AG09319 (cell line): ENCODE data around the gene ACADS.

ENCODE experiments used
- DNase-seq: peaks from one replicate; pipeline ENCODE4 v3.0.0-alpha.2; 2010; ENCODE audit warnings: low read depth; ENCODE audit errors: extremely low read depth
- TF ChIP-seq, protein P1 (sequence below): IDR thresholded peaks from 2 replicates; pipeline ENCODE4 v1.5.1; 2011; ENCODE audit warnings: low read depth, mild to moderate bottlenecking, inconsistent platforms, low read length, moderate library complexity

The ACADS gene

DNA sequence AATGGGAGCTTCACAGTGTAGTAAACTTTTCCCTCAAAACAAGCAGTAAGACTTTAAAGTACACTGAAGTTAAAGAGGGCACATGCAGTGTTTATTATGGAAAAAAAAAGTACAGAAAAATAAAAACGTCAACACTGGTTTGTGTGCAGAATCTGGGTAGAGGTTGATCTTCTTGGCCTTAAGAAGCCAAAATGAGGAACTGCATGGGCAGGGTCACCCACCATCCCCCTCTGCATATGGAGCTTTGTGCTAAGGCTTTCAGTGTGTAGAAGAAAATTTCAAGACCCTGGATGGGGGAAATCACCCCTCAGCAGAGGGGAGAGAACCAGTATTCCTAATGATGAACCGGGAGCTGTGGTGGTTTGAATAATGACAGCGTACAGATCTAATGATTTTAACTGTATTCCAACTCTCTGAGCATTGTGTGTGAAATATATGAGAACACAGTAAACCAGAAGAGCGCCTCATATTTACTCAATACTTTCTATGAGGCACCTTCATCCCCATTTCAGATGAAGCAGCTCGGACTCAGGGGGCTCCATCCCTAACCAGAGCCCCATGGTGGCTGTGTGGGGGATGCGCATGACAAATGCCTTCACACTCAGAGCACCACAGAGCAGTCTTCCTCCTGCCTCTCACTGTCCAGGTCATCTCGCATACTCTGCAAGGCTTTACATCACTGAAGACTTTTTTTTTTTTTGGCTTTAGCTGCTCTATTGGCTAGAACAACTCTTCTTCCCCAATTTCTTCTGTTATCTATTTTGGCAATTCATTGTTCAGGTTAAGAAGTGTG is 33.4 kb downstream of the ACADS start:
- no peak for DNase-seq
- TF ChIP-seq, protein P1, sequence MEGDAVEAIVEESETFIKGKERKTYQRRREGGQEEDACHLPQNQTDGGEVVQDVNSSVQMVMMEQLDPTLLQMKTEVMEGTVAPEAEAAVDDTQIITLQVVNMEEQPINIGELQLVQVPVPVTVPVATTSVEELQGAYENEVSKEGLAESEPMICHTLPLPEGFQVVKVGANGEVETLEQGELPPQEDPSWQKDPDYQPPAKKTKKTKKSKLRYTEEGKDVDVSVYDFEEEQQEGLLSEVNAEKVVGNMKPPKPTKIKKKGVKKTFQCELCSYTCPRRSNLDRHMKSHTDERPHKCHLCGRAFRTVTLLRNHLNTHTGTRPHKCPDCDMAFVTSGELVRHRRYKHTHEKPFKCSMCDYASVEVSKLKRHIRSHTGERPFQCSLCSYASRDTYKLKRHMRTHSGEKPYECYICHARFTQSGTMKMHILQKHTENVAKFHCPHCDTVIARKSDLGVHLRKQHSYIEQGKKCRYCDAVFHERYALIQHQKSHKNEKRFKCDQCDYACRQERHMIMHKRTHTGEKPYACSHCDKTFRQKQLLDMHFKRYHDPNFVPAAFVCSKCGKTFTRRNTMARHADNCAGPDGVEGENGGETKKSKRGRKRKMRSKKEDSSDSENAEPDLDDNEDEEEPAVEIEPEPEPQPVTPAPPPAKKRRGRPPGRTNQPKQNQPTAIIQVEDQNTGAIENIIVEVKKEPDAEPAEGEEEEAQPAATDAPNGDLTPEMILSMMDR = no peak

DNA sequence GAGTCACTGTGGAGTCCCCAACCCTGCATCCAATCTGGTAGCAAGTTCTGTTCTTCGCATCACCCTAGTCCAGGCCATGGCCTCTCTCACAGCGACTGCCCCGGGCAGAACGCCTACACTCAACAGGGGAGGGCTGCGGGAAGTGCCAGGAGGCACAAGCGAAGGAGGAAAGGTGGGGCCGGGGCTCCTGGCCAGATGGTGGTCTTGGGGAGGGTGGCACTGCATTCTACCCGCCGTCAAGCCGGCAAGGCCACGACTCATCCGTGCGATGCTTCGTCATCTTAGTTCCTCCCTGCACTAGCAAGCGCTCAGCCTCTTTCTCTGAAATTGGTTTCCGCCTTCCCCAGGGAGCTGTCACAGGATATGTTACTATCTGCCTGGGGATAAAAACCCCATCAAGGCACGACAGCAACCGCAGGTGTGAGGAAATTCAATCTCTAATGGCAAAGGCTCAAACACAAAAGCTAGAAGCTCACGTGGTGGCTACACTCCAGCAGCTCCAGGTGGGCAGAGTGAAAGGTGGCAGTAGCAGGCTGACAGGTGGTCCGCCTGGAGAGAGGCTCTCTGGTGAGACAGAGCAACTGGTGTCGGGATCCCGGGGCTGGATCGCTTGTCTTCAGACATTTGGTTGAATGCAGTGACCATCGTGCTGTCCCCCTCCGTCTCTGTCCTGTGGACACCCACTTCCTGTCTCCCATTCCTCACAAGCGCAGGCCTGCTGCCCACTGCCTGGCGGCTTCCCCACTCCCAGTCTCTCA is 34.1 kb downstream of the ACADS start:
- TF ChIP-seq, protein P1 = no peak
- DNase-seq = no peak

DNA sequence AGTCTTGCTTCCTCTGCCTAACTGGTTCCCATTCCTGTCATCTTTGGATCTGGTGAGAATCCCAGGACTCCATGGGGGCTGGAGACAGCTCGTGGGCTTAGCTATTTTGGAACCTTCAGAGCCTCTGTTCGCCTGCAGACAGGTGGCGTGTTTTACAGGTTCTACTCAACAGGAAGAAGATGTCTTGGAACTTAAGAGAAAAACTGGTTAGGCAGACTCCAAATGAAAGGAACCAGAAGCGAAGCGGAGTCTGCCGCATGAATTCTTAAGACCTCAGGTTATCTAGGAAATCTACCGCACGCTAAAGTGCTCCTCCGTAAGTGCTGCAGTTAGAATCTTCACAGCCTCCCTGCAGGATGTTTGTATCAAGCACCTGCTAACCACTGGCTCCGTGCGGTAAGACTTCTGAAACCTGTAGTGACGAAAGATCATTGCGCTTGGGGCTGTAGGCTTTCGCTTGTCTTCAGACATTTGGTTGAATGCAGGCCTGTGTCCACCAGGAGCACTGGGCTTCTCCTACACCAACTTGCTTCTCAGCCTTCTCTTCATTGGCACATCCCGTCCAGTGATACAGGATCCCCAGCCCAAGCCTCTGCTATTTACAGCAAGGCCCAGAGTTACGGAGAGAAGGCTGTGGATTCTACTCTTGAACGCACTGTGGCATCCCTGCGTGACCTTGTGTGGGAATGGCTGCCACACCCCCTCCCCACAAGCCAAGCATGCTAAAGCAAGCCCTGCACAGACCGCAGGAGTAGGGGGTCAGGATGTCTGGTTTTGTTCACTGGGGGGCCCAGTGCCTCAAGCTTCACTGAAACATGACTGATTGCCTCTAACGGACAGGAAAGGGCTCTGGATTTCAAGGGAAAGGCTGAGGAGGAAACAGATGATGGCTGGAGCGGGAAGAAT is 35.0 kb downstream of the ACADS start:
- TF ChIP-seq, protein P1 = no peak
- DNase-seq = no peak

DNA sequence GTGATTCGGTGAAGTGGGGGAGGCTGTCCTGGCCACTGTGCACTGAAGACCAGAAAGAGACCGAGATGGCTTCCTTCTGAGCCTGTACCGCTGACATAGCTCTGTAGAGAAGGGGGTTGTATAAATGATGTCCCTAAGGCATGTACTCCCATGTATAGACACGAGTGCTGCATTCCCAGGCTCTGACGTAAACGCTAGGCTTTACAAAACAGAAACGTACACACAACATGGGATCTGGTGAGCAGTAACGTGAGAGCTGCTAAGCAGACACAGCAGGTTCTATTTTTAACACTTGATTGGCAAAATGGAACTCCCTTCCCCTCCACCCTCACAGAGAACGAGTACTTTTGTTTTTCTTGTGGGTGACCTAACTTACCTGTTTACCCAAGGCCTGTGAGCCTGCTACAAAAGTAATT is 35.9 kb downstream of the ACADS start:
- DNase-seq = no peak
- TF ChIP-seq, protein P1 = no peak

DNA sequence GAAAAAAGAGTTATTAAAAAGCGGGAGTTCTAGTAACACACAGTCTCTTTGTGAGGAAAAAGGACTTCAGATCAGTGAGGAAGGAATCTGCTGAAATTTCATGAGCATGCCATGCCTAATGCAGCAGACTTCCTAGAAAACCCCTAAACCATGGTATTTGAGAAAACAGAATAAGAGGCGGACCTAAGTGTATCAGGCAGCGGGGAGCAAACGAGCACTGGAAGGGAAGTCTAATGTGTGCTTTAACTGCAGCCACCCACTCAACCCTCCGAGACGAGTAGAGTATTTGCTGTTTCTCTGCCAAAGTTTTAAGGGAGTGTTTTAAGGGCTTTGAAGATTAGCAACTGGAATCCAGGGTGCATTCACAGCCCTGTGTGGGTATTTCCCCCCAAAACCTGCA is 36.5 kb downstream of the ACADS start:
- DNase-seq = no peak
- TF ChIP-seq, protein P1 = no peak

DNA sequence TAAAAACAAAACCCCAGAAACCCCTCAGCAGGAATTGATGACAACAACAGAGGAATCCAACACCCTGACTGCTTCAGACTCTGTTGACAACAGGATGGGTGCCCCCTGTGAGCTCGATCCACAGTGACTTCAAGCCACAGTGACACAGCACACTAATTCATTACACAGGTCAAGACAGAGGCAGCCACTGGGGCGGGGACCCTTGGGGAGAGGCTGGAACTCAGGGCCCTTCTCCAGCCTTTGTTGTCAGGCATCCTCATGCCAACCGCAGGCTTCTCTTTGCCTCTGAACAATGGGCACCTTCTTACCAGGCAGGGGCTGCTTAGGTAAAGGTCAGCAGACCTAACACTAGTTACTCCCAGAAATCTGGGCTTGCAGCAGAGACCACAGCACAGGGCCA is 37.6 kb downstream of the ACADS start:
- TF ChIP-seq, protein P1 = no peak

More for the DNA sequence above, 37.6 kb downstream of the ACADS start:
- no peak for DNase-seq
